K562 (cell line): ENCODE results near the gene KPNB1. TPM values are rescaled to one million over a fixed set of nuclear protein-coding genes. Genes with fewer than 3 reads are reported as not detected.
A peak's percentile ranks its signal among the peaks of the same experiment; 100 is the strongest.

Experiments used
- ARID2 ChIP-seq: fragments of 450-650 bp; IDR thresholded peaks from 2 replicates; pipeline ENCODE4 v1.6.1; 2017; ENCODE audit warnings: antibody characterized with exemption, mild to moderate bottlenecking
- BDP1 ChIP-seq: IDR thresholded peaks from 3 replicates; pipeline ENCODE4 v1.6.1; 2011; ENCODE audit not compliant: insufficient read length, insufficient read depth
- E2F4 ChIP-seq: sonication (generic); formaldehyde crosslinking; IDR thresholded peaks from 2 replicates; pipeline ENCODE4 v1.8.0; 2022; ENCODE audit warnings: mild to moderate bottlenecking, low read depth, missing genetic modification reagents
- ELF1 ChIP-seq: fragments of 200-800 bp; sonication (Bioruptor generic); IDR thresholded peaks from 2 replicates; pipeline ENCODE4 v1.6.1; 2016; ENCODE audit warnings: missing genetic modification characterization, missing compliant biosample characterization
- FOXK2 ChIP-seq, 2 experiments: fragments of 450-650 bp; IDR thresholded peaks in 1 of 2; conservative IDR thresholded peaks in 1 of 2; 2 replicates each; pipeline ENCODE4 v1.6.1; 2016; ENCODE audit warnings: low read depth in 2 of 2, mild to moderate bottlenecking in 1 of 2
- FOXO4 ChIP-seq: fragments of 450-650 bp; formaldehyde crosslinking; IDR thresholded peaks from 2 replicates; pipeline ENCODE4 v1.4.0; 2020; ENCODE audit warnings: mild to moderate bottlenecking, moderate library complexity
- HMBOX1 ChIP-seq: sonication (generic); IDR thresholded peaks from 2 replicates; pipeline ENCODE4 v1.6.1; 2016
- KLF16 ChIP-seq: IDR thresholded peaks from 2 replicates; pipeline ENCODE4 v1.6.1; 2016; ENCODE audit warnings: antibody characterized with exemption
- MAFF ChIP-seq: IDR thresholded peaks from 2 replicates; pipeline ENCODE4 v1.6.1; 2012; ENCODE audit warnings: low read length, improper control_type of control experiment
- MAFK ChIP-seq: IDR thresholded peaks from 2 replicates; pipeline ENCODE4 v1.6.1; 2011; ENCODE audit warnings: low read length, improper control_type of control experiment
- MTA1 ChIP-seq: fragments of 450-650 bp; IDR thresholded peaks from 2 replicates; pipeline ENCODE4 v1.6.1; 2017; ENCODE audit warnings: borderline replicate concordance
- NR2F6 ChIP-seq: fragments of 450-650 bp; formaldehyde crosslinking; IDR thresholded peaks from 2 replicates; pipeline ENCODE4 v1.4.0; 2020; ENCODE audit warnings: mild to moderate bottlenecking
- NRF1 ChIP-seq, 2 experiments: fragments of 450-650 bp; IDR thresholded peaks in 1 of 2; conservative IDR thresholded peaks in 1 of 2; 2 replicates each; pipeline ENCODE4 v1.6.1; 2014; ENCODE audit warnings: mild to moderate bottlenecking in 2 of 2
- PTRF ChIP-seq: fragments of 450-650 bp; IDR thresholded peaks from 2 replicates; pipeline ENCODE4 v1.6.1; 2016; ENCODE audit warnings: mild to moderate bottlenecking, missing genetic modification characterization, missing compliant biosample characterization
- RBM25 ChIP-seq: fragments of 200-400 bp; formaldehyde crosslinking; IDR thresholded peaks from 2 replicates; pipeline ENCODE4 v1.6.1; 2018; ENCODE audit warnings: low read length, low read depth, moderate library complexity; ENCODE audit not compliant: severe bottlenecking
- RBM34 ChIP-seq: fragments of 200-400 bp; formaldehyde crosslinking; IDR thresholded peaks from 2 replicates; pipeline ENCODE4 v1.6.1; 2018; ENCODE audit warnings: low read length, borderline replicate concordance; ENCODE audit not compliant: insufficient read depth
- RFX7 ChIP-seq: fragments of 250-450 bp; sonication (Bioruptor Pico); IDR thresholded peaks from 2 replicates; pipeline ENCODE4 v1.5.1; 2021; ENCODE audit warnings: mild to moderate bottlenecking
- RUNX1 ChIP-seq: sonication (generic); IDR thresholded peaks from 2 replicates; pipeline ENCODE4 v1.6.1; 2016; ENCODE audit warnings: antibody characterized with exemption, low read depth
- SETDB1 ChIP-seq: IDR thresholded peaks from one replicate; pipeline ENCODE4 v1.6.1; 2012; ENCODE audit warnings: low read length, control low read depth, inconsistent platforms
- SPI1 ChIP-seq: IDR thresholded peaks from 2 replicates; pipeline ENCODE4 v1.6.1; 2011; ENCODE audit warnings: low read depth, low read length, control low read depth, borderline replicate concordance
- TEAD4 ChIP-seq, 2 experiments: sonication (generic) in 1 of 2; formaldehyde crosslinking in 1 of 2; IDR thresholded peaks; 2 replicates each; pipeline versions ENCODE4 v1.6.1 to v1.8.0; 2012 to 2022; ENCODE audit warnings: borderline replicate concordance in 1 of 2, inconsistent platforms in 1 of 2, low read length in 1 of 2, mild to moderate bottlenecking in 1 of 2, missing genetic modification reagents in 1 of 2
- ZNF282 ChIP-seq: sonication (generic); formaldehyde crosslinking; IDR thresholded peaks from 2 replicates; pipeline ENCODE4 v1.8.1; 2023; ENCODE audit warnings: missing genetic modification reagents
- ZNF639 ChIP-seq, 2 experiments: fragments of 200-800 bp in 1 of 2; sonication (Bioruptor generic) in 1 of 2; sonication (generic) in 1 of 2; formaldehyde crosslinking in 1 of 2; IDR thresholded peaks in 1 of 2; conservative IDR thresholded peaks in 1 of 2; 2 replicates each; pipeline versions ENCODE4 v1.5.0 to v1.6.1; 2016 to 2020; ENCODE audit warnings: missing compliant biosample characterization in 1 of 2, missing genetic modification characterization in 1 of 2, missing genetic modification reagents in 1 of 2
- ZNF785 ChIP-seq: fragments of 250-450 bp; sonication (Bioruptor Pico); IDR thresholded peaks from 2 replicates; pipeline ENCODE4 v1.4.0; 2020; ENCODE audit warnings: mild to moderate bottlenecking
- polyA plus RNA-seq, 8 experiments: library from polyadenylated mRNA; depleted of rRNA in 4 of 8; stranded (reverse) in 5 of 8; unstranded in 3 of 8; fragments of >200 nt; fragmentation: Nextera tagmentation in 2 of 8; fragmentation: Illumina TruSeq in 1 of 8; extraction: Ambion mirVana in 2 of 8; extraction: Trizol in 1 of 8; gene quantifications; 2 replicates each; pipeline versions ENCODE4 v1.2.1 to v1.2.3, GENCODE V29; 2011 to 2014; ENCODE audit warnings: inconsistent platforms in 1 of 8, missing spikeins in 1 of 8
- total RNA-seq, 7 experiments: library from RNA; depleted of rRNA in 6 of 7; stranded (reverse); fragments of >200 nt in 6 of 7; fragmentation: Illumina TruSeq in 2 of 7; extraction: Trizol in 2 of 7; gene quantifications; 2 replicates each; pipeline versions ENCODE4 v1.2.1 to v1.2.3, GENCODE V29; 2011 to 2021; ENCODE audit warnings: low replicate concordance in 1 of 7

Gene KPNB1
- total and polyA plus RNA-seq, 9 of the 15 experiments (the other 6 are each of a cell fraction or from before 2014, with no cell fraction given), result 154 to 622 (median 354) TPM

GRCh38 chr17:47719411-47720152, 69.9 kb downstream of the KPNB1 start (continued):
- TF ChIP-seq HMBOX1, result peak; percentile 43; the same call in 1 of the 2 replicates
- no peak for TF ChIP-seq ZNF639 (CRISPR knock-in tag; conservative IDR thresholded peaks at IDR 0.05 in 1 of 2, IDR thresholded peaks at IDR 0.05 in 1 of 2)
- TF ChIP-seq SETDB1, result no peak
- peak; percentile 49; the same call in 1 of the 2 replicates for TF ChIP-seq MAFK
- TF ChIP-seq ELF1 (tag), result no peak
- TF ChIP-seq SPI1, result no peak
- TF ChIP-seq PTRF (tag), result no peak
- TF ChIP-seq E2F4 (CRISPR knock-in tag), result no peak
- TF ChIP-seq ARID2, result no peak
- TF ChIP-seq MAFF, result no peak; the same call in 1 of the 2 replicates
- TF ChIP-seq FOXK2 (conservative IDR thresholded peaks at IDR 0.05 in 1 of 2, IDR thresholded peaks at IDR 0.05 in 1 of 2; ENCODE audit: low read depth in 2 of 2), result no peak
- TF ChIP-seq RUNX1, result 0 out of 2 replicates have a peak, but pooled peaks have one; percentile 58
- no peak for TF ChIP-seq BDP1
- TF ChIP-seq KLF16, result no peak
- TF ChIP-seq TEAD4 (IDR thresholded peaks at IDR 0.05; ENCODE audit: low read length), result peak; percentile 39; the same call in 1 of the 2 replicates
- no peak for TF ChIP-seq TEAD4 (CRISPR knock-in tag; IDR thresholded peaks at IDR 0.05; ENCODE audit: borderline replicate concordance)
- TF ChIP-seq ZNF282, result no peak
- no peak for TF ChIP-seq RFX7 (CRISPR knock-in tag)
- no peak for TF ChIP-seq ZNF785 (CRISPR knock-in tag)
- TF ChIP-seq FOXO4 (CRISPR knock-in tag), result no peak
- TF ChIP-seq RBM25, result no peak
- TF ChIP-seq RBM34, result no peak
- no peak for TF ChIP-seq NRF1 (conservative IDR thresholded peaks at IDR 0.05 in 1 of 2, IDR thresholded peaks at IDR 0.05 in 1 of 2)
- TF ChIP-seq MTA1, result no peak
- TF ChIP-seq NR2F6 (CRISPR knock-in tag), result no peak
